Measurements from ENCODE around the gene NPR3.

Gene NPR3

GRCh38 chr5:32710550-32711361 lies at the start of gene NPR3:
Gene NPR3, plus strand, starts transcription at chr5:32711321. Its CDS starts 456 bp downstream, at chr5:32711777.
- DNase-seq (ENCODE audit: low read depth): no peak

- no peak for DNase-seq (ENCODE audit: low read depth)
Observed at GRCh38 chr5:32664523-32664922, 46.6 kb upstream of the NPR3 start.

GRCh38 chr5:32668552-32668951 lies 42.6 kb upstream of the NPR3 start:
- DNase-seq (ENCODE audit: low read depth): no peak

GRCh38 chr5:32673272-32673671 lies 37.8 kb upstream of the NPR3 start:
- DNase-seq (ENCODE audit: low read depth): no peak

GRCh38 chr5:32677023-32677422 lies 34.1 kb upstream of the NPR3 start:
- DNase-seq (ENCODE audit: low read depth): no peak

GRCh38 chr5:32678472-32678871 lies 32.6 kb upstream of the NPR3 start:
- DNase-seq (ENCODE audit: low read depth): no peak

GRCh38 chr5:32679218-32679617 lies 31.9 kb upstream of the NPR3 start:
- no peak for DNase-seq (ENCODE audit: low read depth)

GRCh38 chr5:32680183-32680582 lies 30.9 kb upstream of the NPR3 start:
- no peak for DNase-seq (ENCODE audit: low read depth)

- DNase-seq (ENCODE audit: low read depth): no peak
Observed at GRCh38 chr5:32683125-32683524, 28.0 kb upstream of the NPR3 start.

- no peak for DNase-seq (ENCODE audit: low read depth)
Observed at GRCh38 chr5:32684260-32684659, 26.9 kb upstream of the NPR3 start.

- DNase-seq (ENCODE audit: low read depth): no peak
Observed at GRCh38 chr5:32686799-32687498, 24.2 kb upstream of the NPR3 start.

- no peak for DNase-seq (ENCODE audit: low read depth)
Observed at GRCh38 chr5:32687499-32687831, 23.7 kb upstream of the NPR3 start.

- DNase-seq (ENCODE audit: low read depth): no peak
Observed at GRCh38 chr5:32690153-32690552, 21.0 kb upstream of the NPR3 start.

- no peak for DNase-seq (ENCODE audit: low read depth)
Observed at GRCh38 chr5:32690666-32691065, 20.5 kb upstream of the NPR3 start.

GRCh38 chr5:32692036-32692746 lies 18.9 kb upstream of the NPR3 start:
- DNase-seq (ENCODE audit: low read depth): no peak

- DNase-seq (ENCODE audit: low read depth): no peak
Observed at GRCh38 chr5:32703957-32704356, 7.2 kb upstream of the NPR3 start.

GRCh38 chr5:32707418-32707997 lies 3.6 kb upstream of the NPR3 start:
- no peak for DNase-seq (ENCODE audit: low read depth)

- no peak for DNase-seq (ENCODE audit: low read depth)
Observed at GRCh38 chr5:32708949-32709348, 2.2 kb upstream of the NPR3 start.

- DNase-seq (ENCODE audit: low read depth): no peak
Observed at GRCh38 chr5:32709750-32710549, 1.2 kb upstream of the NPR3 start.

- no peak for DNase-seq (ENCODE audit: low read depth)
Observed at GRCh38 chr5:32711362-32711680, 200 bp downstream of the NPR3 start.

GRCh38 chr5:32711681-32712480 lies 760 bp downstream of the NPR3 start:
- DNase-seq (ENCODE audit: low read depth): no peak
